ENCODE measurements around the gene P3H2. TPM values are rescaled to one million over a fixed set of nuclear protein-coding genes. Genes with fewer than 3 reads are reported as not detected.

P3H2 gene
- total and polyA plus RNA-seq, 9 of the 15 experiments (the other 6 are each of a cell fraction or from before 2014, with no cell fraction given) = 0.04 to 0.26 (median 0.22) TPM; not detected in 6

DNA sequence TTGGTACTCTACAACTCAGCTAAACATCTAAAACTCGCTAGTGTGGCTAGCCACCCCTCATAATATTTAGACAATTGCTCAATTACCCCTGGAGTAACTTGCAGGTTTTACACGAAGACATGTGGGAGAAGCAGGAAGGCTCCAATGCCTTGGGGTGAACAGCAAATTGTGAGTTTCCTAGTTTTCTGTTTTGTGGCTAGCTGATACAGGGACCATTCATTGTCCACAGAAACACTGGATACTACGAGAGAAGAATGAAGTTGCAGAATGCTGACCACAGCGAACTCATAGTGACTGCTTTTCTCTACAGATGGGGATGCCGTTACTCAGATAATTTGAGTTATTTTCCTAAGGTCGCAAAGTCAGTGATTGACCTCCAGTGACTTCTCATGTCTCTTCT is 212.9 kb downstream of the P3H2 start (continued):
- TF ChIP-seq, protein P1, sequence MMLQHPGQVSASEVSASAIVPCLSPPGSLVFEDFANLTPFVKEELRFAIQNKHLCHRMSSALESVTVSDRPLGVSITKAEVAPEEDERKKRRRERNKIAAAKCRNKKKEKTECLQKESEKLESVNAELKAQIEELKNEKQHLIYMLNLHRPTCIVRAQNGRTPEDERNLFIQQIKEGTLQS (IDR thresholded peaks at IDR 0.05) = no peak
- TF ChIP-seq, protein P1 (CRISPR knock-in tag; conservative IDR thresholded peaks at IDR 0.05) = no peak
- no peak for TF ChIP-seq SLC30A9 (CRISPR knock-in tag; IDR thresholded peaks at IDR 0.05)
- TF ChIP-seq, protein P2, sequence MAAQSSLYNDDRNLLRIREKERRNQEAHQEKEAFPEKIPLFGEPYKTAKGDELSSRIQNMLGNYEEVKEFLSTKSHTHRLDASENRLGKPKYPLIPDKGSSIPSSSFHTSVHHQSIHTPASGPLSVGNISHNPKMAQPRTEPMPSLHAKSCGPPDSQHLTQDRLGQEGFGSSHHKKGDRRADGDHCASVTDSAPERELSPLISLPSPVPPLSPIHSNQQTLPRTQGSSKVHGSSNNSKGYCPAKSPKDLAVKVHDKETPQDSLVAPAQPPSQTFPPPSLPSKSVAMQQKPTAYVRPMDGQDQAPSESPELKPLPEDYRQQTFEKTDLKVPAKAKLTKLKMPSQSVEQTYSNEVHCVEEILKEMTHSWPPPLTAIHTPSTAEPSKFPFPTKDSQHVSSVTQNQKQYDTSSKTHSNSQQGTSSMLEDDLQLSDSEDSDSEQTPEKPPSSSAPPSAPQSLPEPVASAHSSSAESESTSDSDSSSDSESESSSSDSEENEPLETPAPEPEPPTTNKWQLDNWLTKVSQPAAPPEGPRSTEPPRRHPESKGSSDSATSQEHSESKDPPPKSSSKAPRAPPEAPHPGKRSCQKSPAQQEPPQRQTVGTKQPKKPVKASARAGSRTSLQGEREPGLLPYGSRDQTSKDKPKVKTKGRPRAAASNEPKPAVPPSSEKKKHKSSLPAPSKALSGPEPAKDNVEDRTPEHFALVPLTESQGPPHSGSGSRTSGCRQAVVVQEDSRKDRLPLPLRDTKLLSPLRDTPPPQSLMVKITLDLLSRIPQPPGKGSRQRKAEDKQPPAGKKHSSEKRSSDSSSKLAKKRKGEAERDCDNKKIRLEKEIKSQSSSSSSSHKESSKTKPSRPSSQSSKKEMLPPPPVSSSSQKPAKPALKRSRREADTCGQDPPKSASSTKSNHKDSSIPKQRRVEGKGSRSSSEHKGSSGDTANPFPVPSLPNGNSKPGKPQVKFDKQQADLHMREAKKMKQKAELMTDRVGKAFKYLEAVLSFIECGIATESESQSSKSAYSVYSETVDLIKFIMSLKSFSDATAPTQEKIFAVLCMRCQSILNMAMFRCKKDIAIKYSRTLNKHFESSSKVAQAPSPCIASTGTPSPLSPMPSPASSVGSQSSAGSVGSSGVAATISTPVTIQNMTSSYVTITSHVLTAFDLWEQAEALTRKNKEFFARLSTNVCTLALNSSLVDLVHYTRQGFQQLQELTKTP (IDR thresholded peaks at IDR 0.05; ENCODE audit: low read depth in 1 of 2, partially characterized antibody in 2 of 2) = no peak
- TF ChIP-seq CBFB (CRISPR knock-in tag; IDR thresholded peaks at IDR 0.05) = no peak
- TF ChIP-seq FOXM1 (IDR thresholded peaks at IDR 0.05; ENCODE audit: low read depth) = no peak
- TF ChIP-seq FOXM1 (CRISPR knock-in tag; IDR thresholded peaks at IDR 0.05; ENCODE audit: low read depth) = no peak
- no peak for TF ChIP-seq GABPA (tag; conservative IDR thresholded peaks at IDR 0.05; ENCODE audit: low read depth)
- TF ChIP-seq PHF20 (IDR thresholded peaks at IDR 0.05; ENCODE audit: partially characterized antibody) = no peak
- no peak for TF ChIP-seq ZNF12 (CRISPR knock-in tag; IDR thresholded peaks at IDR 0.05)

Small RNA genes within 50 kb of the gene (small RNA-seq; reads per million reads assigned to genes)
- gene RNU6-1109P = not detected

Other genes starting within 250 kb of the P3H2 start
- gene CLDN1, start 201.5 kb upstream of the P3H2 start, total RNA-seq (2014; rRNA removed) = not detected in 2 replicates
- gene CLDN1, start 201.5 kb upstream of the P3H2 start, total RNA-seq (2014; rRNA removed; fragmentation: Illumina TruSeq; extraction: Trizol) = not detected in 2 replicates
- not detected in 2 replicates for gene CLDN1, start 201.5 kb upstream of the P3H2 start, total RNA-seq (2015; rRNA removed; fragmentation: Illumina TruSeq; extraction: Trizol)
- 0.16 and 0.34 TPM in 2 replicates for gene CLDN1, start 201.5 kb upstream of the P3H2 start, total RNA-seq (2021)
- gene CLDN1, start 201.5 kb upstream of the P3H2 start, polyA plus RNA-seq (2011; rRNA removed) = not detected in 2 replicates
- gene CLDN1, start 201.5 kb upstream of the P3H2 start, polyA plus RNA-seq (2014; fragmentation: Illumina TruSeq; extraction: Trizol) = not detected in 2 replicates
- gene CLDN1, start 201.5 kb upstream of the P3H2 start, polyA plus RNA-seq (2014; fragmentation: Nextera tagmentation; extraction: Ambion mirVana) = not detected
- gene CLDN1, start 201.5 kb upstream of the P3H2 start, polyA plus RNA-seq (2014; rRNA removed) = not detected in 2 replicates